GM21367 (cell line): ENCODE results near the gene GPC5.
"Not testable (repeated sequence)": the region's sequence is repeated elsewhere in the genome, so short reads cannot be mapped to it uniquely, and the experiment has no call there.

Experiments used
- ATAC-seq: cut with Tn5 transposase; IDR thresholded peaks from one replicate; pipeline ENCODE4 v1.9.1; 2021; ENCODE audit not compliant: unreplicated experiment

GPC5 gene

GRCh38 chr13:92415781-92416180 is 1017.4 kb downstream of the GPC5 start:
- no peak for ATAC-seq

DNA sequence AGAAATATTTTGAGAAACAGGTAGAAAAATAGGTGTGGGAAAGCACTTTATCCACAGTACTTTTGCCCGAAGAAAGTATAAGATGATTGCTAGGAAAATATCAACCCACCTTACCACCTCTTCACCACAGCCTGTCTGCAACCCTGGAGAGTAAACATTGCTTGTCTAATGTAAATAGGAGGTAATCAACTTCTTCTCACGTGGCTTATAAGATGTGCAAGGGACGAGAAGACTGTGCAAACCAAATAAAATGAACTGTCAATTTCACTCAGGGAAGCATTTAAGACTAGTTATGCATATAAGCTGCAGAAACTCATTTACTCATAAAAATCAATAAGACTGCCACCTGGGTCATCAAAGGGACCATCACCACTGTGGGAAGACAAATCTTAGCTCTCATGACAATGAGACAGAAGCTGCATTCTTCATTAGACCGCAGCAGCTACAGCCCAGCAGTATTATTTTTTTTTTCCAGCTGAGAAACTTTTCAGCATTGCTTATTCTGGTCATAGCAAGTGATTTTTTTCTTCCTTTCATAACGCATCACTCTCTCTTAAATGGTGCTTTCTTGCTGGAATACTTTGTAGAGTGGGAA is 1020.5 kb downstream of the GPC5 start:
- ATAC-seq: no peak

DNA sequence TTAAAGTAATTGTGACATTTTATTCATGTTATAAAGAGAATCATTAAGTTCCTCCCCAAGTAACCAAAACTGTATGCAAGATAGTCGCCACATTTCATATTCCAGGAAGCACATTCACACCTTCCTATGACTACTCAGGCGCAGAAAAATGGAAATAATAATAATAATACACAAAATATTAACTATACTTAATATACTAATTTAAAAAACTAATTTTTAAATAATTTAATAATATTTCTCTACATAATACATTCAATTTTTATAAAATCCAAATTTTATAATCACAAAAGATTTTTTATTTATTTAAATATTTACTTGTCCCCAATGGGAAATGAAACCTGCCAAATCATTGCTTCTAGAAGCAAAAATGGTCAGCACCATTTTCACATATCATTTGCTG is 1030.8 kb downstream of the GPC5 start:
- ATAC-seq: no peak

DNA sequence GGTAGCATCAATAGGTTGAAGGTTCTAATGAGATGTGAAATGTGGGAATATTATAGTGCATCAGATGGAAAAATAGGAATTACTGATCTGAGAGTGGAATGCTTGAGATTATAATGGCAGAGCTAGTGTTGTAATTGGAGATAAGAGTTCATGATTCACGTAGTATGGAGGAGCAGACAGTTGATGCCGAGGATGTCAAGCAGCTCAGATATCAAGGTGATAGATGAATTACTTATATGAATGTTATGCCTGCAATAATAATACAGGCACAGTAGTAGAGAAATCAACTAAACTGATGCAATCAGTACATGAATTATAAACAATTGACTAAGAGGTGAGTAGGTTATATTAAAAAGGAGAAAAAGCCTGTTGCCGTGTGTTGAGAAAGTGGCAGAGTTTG is 1035.0 kb downstream of the GPC5 start:
- no peak for ATAC-seq

DNA sequence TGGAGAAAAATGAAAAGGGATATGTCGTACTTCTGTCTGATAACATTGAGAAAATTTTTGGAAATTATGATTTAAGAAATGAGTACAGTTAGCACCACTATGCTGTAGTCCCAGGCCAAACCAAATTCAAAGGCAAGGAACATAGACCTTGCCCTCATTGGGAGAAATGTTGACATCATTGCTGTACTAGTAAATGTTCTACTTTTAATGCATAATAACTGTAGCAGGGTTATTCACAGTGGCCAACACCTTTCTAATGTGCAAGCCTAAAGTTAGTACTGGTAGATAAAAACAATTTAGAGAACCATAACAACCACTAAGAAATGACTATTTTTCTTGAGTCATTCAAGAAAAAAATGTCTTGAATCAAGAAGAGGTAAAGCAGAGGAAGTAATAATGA is 1035.5 kb downstream of the GPC5 start:
- ATAC-seq: no peak

GRCh38 chr13:92436924-92437323 is 1038.5 kb downstream of the GPC5 start:
- ATAC-seq: no peak

DNA sequence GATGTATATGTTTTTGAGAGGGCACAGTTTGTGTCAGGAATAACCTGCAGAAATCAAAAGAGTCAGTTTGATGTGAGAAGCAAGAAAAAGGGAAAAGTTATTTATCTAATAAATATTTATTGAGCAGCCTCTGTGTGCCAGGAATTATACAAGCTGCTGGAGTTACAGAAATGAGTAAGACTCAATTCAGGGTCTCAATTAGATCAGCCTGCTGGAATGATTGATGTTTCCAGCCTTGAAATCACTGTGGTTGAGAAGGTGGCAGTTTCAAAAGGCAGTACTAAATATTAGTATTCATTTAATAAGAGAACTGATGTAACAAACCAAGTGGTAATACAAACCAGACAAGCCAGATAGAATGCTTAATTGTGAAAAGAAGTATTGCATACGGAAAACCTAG is 1045.8 kb downstream of the GPC5 start:
- no peak for ATAC-seq

DNA sequence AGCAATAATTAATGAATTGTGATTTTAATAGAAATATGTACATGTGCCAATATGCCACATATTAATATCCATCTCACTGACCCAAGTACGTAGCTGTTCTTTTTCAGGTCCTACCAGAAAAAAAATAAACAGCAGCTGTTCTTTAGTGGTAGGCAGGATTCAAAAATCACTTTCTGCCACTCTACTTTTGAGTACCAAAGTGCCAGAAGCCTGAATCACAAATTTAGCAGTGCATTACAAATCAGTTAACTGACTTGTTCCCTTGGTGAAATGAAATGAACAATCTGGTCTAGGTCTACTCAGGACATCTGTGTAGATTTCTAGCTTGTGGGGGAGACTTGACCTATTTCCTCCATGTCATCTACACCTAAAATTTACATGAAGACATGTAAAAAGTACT is 1052.6 kb downstream of the GPC5 start:
- no peak for ATAC-seq

GRCh38 chr13:92452840-92453239 is 1054.4 kb downstream of the GPC5 start:
- ATAC-seq: no peak

DNA sequence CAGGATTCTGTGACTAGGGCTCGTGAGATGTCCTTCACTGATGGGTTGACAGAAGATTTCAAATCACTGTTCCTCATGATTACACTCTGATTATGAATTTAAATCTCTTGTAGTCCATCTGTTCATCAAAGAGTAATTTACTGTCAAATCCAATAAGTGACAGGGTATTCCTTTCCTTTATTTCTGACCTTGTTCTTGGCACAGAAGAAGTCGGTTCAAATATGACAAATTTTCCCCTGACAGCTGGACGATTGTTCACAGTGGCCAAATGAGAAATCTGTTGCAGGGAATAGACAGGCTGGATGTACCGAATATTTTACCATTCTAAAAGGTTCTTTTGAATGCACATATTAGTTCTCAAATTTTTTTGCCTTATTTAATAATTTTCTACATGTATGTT is 1060.9 kb downstream of the GPC5 start:
- ATAC-seq: no peak

DNA sequence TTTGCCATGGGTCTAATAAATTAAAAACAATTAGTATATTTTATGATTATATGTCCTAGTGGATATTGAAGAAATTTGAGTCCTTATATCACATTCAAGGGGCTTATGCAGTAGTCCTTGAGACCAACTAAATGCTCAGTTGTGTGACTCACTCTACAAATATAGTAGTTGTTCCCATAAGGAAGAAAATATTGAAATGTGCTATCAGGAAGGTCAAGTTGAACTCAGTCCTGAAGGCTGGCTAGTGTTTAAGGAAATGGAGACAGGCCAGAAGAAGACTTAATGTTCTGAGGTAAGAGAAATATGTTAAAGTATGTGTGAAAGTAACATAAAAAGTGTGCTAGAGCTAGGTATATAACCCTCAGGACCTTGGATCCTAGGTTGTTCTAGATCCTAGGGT is 1062.1 kb downstream of the GPC5 start:
- no peak for ATAC-seq

DNA sequence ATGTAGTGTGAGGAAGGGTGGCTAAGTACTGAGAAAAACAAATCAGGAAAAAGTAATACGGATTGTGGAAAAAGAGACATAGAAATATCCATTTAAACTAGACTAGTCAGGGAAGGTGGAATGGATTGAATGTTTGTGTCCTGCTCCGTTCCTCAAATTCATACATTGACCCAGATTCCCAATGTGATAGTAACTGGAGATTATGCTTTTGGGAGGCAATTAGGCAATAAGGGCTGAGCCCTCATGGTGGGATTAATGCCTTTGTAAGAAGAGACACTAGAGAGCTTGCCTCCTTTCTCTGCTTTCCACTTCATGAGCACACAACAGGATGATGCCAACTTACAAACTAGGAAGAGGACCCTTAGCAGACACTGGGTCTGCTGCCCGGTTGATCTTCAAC is 1063.0 kb downstream of the GPC5 start:
- no peak for ATAC-seq

GRCh38 chr13:92461831-92462230 is 1063.4 kb downstream of the GPC5 start:
- no peak for ATAC-seq

DNA sequence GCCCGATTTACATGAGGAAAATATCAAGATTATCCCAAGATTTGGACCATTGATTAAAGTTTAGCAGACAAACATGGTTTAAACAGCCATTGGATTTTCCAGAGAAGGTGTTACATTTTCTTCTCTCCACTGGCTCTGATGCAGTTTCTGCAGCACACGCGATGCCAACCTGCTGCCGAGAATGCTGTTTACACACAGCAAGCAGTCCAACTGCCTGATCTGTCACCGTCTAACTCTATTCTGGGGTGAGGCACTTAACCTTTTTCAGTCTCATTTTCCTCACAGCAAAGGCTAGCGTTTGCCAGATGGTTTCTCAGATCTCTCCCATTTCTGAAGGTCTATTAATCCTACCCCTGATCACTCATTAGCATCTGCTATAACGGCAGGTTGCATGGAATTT is 1064.7 kb downstream of the GPC5 start:
- no peak for ATAC-seq

DNA sequence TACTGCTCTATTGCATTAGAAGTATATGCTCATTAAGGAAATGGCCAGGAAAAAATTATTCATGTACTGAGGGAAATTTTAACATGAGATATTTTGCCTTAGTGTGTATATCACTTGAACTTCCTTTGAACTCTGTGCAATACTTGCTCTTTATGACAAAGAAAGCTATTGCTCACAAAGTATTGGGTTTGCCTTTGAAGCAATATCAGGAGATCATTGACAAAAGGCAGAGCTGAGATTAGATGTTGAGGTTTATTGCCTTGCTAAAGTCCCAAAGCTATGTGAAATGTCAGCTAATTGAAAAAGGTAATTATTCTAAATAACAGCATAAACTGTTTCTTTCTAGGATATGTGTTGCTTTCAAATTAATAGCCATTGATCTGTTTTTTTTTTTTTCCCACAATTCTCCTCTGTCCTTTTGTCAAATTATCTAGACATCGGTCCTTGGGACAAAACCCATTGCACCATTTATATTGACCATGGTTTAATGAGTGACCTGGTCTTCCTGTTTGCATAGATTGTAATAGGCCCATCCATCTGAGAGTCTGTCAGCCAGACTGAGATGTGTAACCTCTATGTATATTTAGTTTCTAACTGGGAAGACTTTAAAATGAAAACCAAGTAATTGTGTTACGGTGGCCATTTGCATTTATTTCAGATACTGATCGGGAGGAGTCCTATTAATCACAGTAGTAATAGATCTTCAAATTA is 1075.5 kb downstream of the GPC5 start:
- ATAC-seq: no peak

DNA sequence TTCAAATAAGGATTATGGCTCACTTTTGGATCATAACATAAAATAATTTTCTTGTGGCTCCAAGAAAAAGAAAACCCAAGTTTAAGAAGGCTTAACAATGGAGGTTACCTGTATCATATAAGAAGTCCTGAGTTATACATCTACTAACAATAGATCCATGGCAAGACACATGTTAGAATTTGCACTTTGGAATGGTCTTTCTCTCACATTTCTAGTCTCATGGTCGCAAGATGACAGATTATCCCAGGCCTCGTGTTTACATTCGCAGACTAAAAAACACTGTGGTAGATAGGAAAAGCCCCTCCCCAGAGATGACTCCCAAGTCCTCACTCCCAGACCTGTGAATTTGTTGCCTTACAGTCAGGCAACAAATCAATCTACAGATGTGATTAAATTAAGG is 1082.0 kb downstream of the GPC5 start:
- ATAC-seq: no peak

DNA sequence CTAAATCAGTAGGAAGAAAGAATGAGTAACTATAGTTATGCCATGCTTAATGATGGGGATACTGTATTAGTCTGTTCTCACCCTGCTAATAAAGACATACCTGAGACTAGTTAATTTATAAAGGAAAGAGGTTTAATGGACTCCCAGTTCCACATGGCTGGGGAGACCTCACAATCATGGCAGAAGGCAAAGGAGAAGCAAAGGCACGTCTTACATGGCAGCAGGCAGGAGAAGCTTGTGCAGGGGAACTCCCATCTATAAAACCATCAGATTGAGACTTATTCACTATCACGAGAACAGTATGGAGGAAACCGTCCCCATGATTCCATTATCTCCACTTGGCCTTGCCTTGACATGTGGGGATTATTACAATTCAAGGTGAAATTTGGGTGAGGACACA is 1084.4 kb downstream of the GPC5 start:
- not testable (repeated sequence) for ATAC-seq

DNA sequence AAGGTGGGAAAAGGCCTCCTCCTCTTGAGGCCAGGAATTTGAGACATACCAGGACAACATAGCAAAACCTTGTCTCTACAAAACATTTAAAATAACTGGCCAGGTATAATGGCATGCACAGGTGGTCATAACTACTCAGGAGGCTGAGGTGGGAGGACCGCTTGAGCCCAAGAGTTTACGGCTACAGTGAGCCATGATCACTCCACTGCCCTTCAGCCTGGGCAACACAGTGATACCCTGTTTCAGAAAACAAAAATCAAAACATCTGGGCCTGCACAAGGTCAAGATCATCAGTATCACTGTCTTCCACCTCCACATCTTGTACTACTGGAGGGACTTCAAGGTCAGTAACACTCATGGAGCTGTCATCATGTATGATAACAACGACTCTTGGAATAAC is 1085.5 kb downstream of the GPC5 start:
- ATAC-seq: no peak

DNA sequence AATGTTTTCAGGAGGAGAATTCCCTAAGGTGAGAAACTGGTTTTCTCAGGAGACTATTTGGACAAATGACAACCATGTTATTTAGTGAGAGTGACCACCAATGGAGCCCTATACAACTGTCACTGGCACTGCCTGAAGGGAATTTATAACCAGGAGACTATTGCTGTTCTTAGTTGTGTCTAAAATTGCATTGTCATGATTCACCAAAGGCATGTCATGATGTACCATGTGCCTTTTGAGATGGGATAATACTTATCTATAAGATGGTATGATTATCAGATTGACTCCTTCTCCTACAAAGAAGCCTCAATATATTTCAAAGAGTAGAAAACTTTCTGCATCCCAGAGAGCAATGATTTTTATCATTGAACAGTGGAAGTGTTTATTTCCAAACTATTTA is 1088.8 kb downstream of the GPC5 start:
- ATAC-seq: no peak

GRCh38 chr13:92488249-92488852 is 1089.9 kb downstream of the GPC5 start:
- ATAC-seq: no peak

GRCh38 chr13:92491839-92492238 is 1093.4 kb downstream of the GPC5 start:
- no peak for ATAC-seq

DNA sequence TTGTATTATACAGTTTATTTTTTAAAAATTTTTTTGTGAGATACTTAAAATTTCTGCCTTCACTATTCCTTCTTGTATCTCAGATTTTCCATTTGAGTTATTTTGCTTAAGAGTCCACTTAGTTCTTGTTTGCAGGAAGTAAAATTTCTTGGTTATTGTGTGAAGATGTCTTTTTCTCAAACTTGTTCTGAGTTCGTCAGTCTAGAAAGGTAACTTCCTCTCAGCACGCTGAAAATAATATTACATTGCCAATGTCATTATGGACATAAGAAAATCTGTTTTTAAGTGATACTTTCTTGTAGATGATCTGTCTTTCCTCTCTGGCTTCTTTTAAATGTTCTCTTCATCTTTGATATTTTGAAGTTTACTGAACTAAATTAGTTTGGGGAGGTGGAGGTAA is 1096.5 kb downstream of the GPC5 start:
- ATAC-seq: no peak

DNA sequence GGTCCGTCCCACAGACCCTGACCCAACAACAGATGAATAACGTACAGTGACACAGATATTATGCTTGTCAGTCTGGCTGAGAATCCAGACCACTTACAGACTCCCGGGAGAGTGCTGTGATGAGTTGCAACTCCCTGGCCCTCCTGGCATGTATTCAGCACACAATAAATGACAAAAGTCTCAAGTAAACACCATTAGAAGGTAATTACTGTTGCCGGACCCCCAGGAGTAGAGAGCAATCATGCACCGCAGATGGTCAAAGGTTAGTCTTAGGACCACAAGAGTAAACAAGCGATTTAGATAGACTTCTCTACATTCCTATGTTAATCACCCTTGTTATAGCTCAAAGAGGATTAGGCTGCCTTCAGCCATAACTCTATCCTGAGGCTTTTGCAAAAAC is 1101.8 kb downstream of the GPC5 start:
- no peak for ATAC-seq
